Fibroblast of lung (primary cell): ENCODE measurements around the gene POMGNT1.

Source experiments
- CTCF ChIP-seq, 2 donors: IDR thresholded peaks in 1 of 2; conservative IDR thresholded peaks in 1 of 2; 1 replicate in 1 of 2; 2 replicates in 1 of 2; pipeline ENCODE4 v1.5.1; 2011 to 2012; ENCODE audit warnings: low read length in 2 of 2, control low read depth in 1 of 2, inconsistent platforms in 1 of 2, low read depth in 1 of 2, mild to moderate bottlenecking in 1 of 2
- EZH2 ChIP-seq: IDR thresholded peaks from 2 replicates; pipeline ENCODE4 v1.5.1; 2012; ENCODE audit warnings: low read length, control low read depth, mild to moderate bottlenecking; ENCODE audit errors: missing control alignments

GRCh38 chr1:46223472-46223943, 25.3 kb upstream of the POMGNT1 start:
- TF ChIP-seq CTCF (conservative IDR thresholded peaks at IDR 0.05 in 1 of 2, IDR thresholded peaks at IDR 0.05 in 1 of 2; ENCODE audit: low read depth in 1 of 2, low read length in 2 of 2) (peak; percentile 94 to 97), EZH2 (no peak)
